ENCODE measurements around the gene VTCN1. TPM values are rescaled to one million over a fixed set of nuclear protein-coding genes. Genes with fewer than 3 reads are reported as not detected.
"Not testable (repeated sequence)": the region's sequence is repeated elsewhere in the genome, so short reads cannot be mapped to it uniquely, and the experiment has no call there.

Gene VTCN1
- total RNA-seq, 1 donor from 2014 or later = not detected

GRCh38 chr1:117161887-117162286, 48.8 kb downstream of the VTCN1 start:
- no peak for TF ChIP-seq CTCF (IDR thresholded peaks at IDR 0.05; ENCODE audit: borderline replicate concordance)
- Histone ChIP-seq H3K27me3 (ENCODE audit: low read depth) (no peaks in the 10 kb centered on the region), H3K4me3 (no peak overlapping the region), H3K27ac (replicated peaks) (no peak overlapping the region), H3K36me3 (no peaks in the 10 kb centered on the region), H3K9me3 (replicated peaks) (no peaks in the 10 kb centered on the region), H3K4me1 (no peaks in the 10 kb centered on the region)
- DNase-seq = no peak
- intact Hi-C loops (cut with micrococcal nuclease) = no loop called here

- DNase-seq; intact Hi-C loops (cut with micrococcal nuclease): not testable (repeated sequence)
Observed at GRCh38 chr1:117151305-117151704, 59.4 kb downstream of the VTCN1 start.

GRCh38 chr1:117150316-117150715, 60.4 kb downstream of the VTCN1 start:
- no peak for TF ChIP-seq CTCF (IDR thresholded peaks at IDR 0.05; ENCODE audit: borderline replicate concordance)

More at GRCh38 chr1:117151305-117151704, 59.4 kb downstream of the VTCN1 start:
- H3K4me3 ChIP-seq; H3K9me3 ChIP-seq (replicated peaks); H3K27me3 ChIP-seq (ENCODE audit: low read depth); H3K27ac ChIP-seq (replicated peaks); H3K36me3 ChIP-seq: not testable (repeated sequence)
- peaks cover 20% of the 10 kb centered on the region for H3K4me1 ChIP-seq

GRCh38 chr1:117147856-117148588, 62.7 kb downstream of the VTCN1 start:
- no peak overlapping the region for H3K4me3 ChIP-seq

More at GRCh38 chr1:117150316-117150715, 60.4 kb downstream of the VTCN1 start:
- Histone ChIP-seq H3K27ac (replicated peaks) (no peak overlapping the region), H3K4me3 (no peak overlapping the region), H3K9me3 (replicated peaks) (peaks cover 3% of the 10 kb centered on the region), H3K27me3 (ENCODE audit: low read depth) (peaks cover 6% of the 10 kb centered on the region), H3K4me1 (peaks cover 21% of the 10 kb centered on the region), H3K36me3 (no peaks in the 10 kb centered on the region)
- intact Hi-C loops (cut with micrococcal nuclease) = no loop called here
- no peak for DNase-seq

GRCh38 chr1:117147341-117147831, 63.3 kb downstream of the VTCN1 start:
- intact Hi-C loops (cut with micrococcal nuclease) = no loop called here
- H3K4me3 ChIP-seq = peak overlapping the region; percentile 38

More at GRCh38 chr1:117147856-117148588, 62.7 kb downstream of the VTCN1 start:
- Histone ChIP-seq H3K36me3 (no peaks in the 10 kb centered on the region), H3K4me1 (peaks cover 21% of the 10 kb centered on the region), H3K9me3 (replicated peaks) (peaks cover 3% of the 10 kb centered on the region), H3K27ac (replicated peaks) (no peak overlapping the region), H3K27me3 (ENCODE audit: low read depth) (peaks cover 6% of the 10 kb centered on the region)
- DNase-seq = no peak
- intact Hi-C loops (cut with micrococcal nuclease) = no loop called here
- no peak for TF ChIP-seq CTCF (IDR thresholded peaks at IDR 0.05; ENCODE audit: borderline replicate concordance)

More at GRCh38 chr1:117147341-117147831, 63.3 kb downstream of the VTCN1 start:
- Histone ChIP-seq H3K9me3 (replicated peaks) (peaks cover 3% of the 10 kb centered on the region), H3K4me1 (peaks cover 21% of the 10 kb centered on the region), H3K36me3 (no peaks in the 10 kb centered on the region), H3K27ac (replicated peaks) (no peak overlapping the region), H3K27me3 (ENCODE audit: low read depth) (peaks cover 6% of the 10 kb centered on the region)
- no peak for TF ChIP-seq CTCF (IDR thresholded peaks at IDR 0.05; ENCODE audit: borderline replicate concordance)
- DNase-seq = no peak

All from left ventricle myocardium inferior (tissue), 1 donor.